HG02970 (cell line): ENCODE measurements around the gene DNAJA3.

Experiments used
- ATAC-seq: cut with Tn5 transposase; IDR thresholded peaks from one replicate; pipeline ENCODE4 v1.9.1; 2021; ENCODE audit warnings: mild to moderate bottlenecking, moderate library complexity, moderate number of reproducible peaks; ENCODE audit not compliant: unreplicated experiment, low FRiP score

Gene DNAJA3

DNA sequence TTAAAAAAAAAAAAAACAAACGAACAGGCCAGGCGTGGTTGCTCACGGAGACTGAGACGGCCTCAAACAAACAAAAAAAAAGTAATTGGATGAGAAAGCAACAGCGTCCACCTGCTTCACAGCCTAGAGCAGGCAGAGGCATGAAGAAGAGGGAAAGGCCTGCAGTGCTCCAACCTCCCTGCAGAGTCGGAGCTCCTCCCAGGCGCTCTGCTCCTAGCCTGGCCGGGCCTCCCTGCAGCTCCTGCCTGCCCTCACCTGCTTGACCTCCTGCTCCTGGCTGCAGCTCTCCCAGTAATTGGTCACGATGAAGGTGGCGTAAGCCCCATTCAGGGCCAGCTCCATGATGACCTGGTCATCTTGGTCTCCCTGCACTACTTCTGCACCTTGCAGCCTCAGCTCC lies 43.3 kb downstream of the DNAJA3 start:
- ATAC-seq: no peak

DNA sequence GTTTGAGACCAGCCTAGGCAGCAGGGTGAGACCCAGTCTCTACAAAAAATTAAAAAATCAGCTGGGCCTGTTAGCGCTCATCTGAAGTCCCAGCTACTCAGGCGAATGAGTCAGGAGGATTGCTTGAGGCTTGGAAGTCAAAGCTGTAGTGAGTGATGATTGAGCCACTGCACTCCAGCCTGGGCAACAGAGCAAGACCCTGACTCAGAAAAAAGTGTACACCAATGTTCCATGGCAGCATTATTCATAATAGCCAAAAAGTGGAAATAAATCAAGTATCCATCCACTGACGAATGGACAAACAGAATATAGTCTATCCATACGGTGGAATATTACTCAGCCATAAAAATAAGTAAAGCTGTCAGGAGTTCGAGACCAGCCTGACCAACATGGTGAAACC lies 46.2 kb downstream of the DNAJA3 start:
- no peak for ATAC-seq

DNA sequence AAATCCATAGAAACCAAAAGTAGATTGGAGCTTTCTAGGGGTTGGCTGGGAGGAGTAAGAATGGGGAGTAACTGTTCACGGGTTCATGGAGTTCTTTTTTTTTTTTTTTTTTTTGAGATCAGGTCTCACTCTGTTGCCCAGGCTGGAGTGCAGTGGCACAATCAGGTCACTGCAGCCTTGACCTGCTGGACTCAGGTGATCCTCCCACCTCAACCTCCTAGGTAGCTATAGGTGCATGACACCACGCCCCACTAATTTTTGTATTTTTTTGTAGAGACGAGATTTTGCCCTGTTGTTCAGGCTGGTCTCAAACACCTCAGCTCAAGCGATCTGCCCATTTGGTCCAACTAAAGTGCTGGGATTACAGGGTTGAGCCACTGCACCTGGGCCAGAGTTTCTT lies 47.2 kb downstream of the DNAJA3 start:
- no peak for ATAC-seq

DNA sequence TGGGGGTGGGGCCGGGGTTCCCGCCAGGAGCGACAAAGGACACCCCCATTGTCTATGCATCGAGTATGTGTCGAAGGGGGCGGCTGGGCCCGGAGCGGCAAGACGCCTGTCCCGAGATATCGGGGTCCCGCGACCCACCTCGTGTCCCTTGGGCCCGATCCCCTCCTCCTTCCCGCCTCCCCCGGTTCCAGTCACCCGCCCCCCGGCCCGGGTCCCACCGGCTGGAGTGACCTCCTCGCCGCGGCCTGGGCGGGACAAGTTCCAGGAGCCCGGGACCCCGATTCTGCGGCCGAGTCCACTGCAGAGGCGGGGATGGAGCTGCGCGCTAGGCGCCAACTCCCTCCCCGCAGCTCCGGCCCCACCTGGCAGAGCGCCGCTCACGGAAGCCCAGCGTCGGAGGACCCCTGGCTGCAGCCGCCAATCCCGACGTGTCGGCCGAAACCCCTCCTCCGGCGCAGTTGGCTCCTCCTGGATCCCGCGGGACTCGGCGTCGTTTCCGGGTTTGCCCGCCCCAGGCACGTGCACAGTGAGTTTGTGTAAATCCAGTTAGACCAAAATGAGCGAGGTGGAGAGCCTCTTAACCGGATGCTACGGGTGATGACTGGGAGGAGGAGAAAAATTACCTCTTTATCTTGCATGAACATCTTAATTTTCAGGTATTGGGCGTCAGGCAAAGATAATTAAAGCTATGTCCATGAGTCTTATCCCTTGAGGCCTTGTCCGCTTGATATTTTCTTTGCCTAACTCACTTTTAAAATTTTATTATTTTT lies 48.7 kb downstream of the DNAJA3 start, which contains the start of gene NMRAL1:
NMRAL1 (minus strand) TSS at position 434 of the 770 bp plus-strand sequence. CDS start 493 bp downstream, outside the sequence.
- no peak for ATAC-seq

DNA sequence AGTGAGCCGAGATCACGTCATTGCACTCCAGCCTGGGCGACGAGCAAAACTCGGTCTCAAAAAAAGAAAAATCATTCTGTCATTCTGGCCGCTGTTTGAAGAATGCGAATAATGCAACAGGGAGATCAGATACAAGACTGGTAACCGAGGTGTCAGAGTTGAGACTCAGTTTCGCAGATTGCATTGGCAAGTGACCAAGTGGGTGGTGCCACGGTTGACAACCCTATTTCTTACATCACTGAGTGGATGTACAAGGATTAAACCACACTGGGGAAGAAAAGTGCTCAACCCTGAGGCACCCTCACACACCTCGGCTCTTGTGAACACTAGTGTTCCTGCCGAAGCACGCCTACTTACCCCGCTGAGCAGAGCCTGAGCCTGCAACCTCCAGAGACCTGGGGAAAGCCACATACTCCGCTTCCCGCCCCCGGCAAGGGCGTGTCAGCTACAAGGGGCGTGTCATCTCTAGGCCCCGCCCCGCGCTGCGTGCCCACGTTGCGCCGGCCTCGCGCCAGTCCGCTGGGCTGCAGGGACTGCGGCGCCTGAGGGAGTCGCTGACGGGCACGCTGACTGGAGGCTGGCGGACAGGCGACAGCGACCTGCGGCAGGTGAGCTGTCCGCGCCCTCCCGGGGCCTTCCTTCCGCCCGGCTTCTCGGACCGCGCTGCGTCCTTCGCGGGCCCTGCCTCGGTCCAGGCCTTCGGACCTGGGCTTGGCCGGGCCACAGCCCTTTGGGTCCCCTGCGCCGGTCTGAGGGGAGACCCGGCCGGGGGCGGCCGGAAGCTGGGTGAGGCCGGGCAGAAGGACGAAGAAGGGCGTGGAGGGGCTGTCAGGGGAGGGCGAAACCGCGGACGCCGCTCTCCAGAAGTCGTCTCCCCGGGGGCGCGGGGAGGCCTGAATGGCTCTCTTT lies 50.5 kb downstream of the DNAJA3 start, which contains the start of gene HMOX2:
HMOX2 (plus strand) TSS at position 519 of the 909 bp plus-strand sequence. CDS start 29,127 bp downstream, outside the sequence.
- ATAC-seq: peak; percentile 87

DNA sequence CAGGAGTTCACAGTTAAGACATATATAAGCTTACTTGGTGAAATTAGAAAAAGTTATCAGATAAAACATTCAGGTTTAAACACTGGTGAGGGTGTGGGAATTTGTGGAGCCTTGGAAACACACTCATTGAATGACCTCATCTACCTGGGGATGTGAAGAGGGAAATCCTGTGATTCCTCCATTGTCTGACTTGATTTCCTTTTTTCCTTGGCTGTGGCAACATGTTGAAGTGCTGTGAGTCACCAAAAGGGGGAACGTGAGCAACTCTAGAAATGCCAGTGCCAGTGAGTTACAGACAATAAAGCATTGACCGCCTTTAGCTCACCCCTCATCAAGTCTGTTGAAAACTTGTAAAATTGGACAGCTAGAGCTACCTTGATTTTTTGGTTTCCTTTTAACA lies 52.3 kb downstream of the DNAJA3 start:
- ATAC-seq: no peak

DNA sequence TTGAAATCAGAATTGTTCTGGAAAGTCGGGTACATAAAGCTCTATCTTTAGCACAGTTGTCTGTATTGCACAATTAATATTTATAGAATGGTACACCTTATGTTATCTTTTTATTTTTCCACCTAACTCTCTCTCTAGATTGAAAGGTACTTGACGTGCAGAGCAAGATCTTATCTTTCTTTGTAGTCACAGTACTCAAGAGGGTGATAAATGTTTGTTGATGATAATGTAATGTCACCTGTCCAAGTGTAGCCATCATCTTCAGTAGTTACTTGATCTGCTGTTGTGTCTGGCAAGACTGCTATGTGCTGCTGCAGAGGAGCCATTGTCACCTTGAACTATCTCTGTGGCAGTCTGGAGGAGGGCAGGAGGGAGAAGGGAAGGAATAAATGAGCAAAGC lies 55.9 kb downstream of the DNAJA3 start:
- ATAC-seq: no peak

DNA sequence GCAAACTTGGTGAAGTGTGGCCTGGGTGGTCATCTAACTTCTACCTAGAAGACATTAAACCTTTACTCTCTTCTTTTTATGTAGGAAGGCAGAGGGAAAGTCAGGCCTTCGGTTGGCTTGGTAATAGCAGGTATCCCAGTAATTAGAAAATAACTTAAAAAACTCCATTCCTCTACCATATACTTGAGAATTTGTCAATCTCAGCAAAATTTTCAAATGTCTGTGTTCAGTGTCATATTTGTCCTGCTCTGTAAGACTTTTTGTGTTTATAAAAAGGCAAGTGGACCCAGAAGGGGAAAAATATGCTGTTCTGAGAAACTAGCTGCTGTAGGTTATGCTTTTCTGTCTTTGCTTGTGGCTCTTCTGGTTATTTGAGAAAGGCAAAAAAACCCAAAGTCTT lies 56.3 kb downstream of the DNAJA3 start:
- ATAC-seq: no peak

DNA sequence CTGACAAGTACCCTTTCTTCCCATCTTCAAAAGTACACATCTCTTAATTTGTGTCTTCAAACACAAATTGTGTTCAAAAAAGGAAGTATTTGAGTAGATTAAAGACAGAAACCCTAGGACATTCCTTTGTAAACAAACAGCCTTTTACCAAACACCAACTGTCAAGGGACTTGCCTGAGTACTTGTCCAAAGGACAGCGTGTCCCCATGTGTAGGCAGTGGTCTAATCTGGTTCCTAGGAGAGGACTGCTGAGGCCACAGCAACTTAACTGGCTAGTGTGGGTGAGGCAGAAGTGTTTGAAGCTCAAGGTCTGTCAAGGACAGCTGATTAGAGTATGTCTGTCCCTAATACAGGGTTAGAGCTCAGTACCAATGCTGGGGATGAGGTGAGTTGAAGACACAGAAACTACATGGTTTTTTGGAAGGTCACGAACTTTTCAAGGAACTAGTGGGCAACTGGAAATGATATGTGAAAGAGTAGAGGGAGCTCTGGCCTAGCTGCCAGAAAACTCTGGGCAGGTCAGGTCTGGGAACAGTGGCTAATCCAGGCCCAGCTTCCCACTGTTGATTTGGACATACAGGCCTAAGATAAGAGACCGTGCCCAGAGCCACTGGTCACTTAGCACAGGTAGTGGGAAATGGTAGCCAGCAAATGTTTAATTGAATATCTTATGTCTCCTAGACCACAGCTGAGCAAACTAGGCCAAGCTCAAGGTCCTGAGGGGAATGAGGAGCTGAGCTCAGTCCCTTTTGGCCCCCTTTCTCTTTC lies 60.6 kb downstream of the DNAJA3 start:
- ATAC-seq: no peak

DNA sequence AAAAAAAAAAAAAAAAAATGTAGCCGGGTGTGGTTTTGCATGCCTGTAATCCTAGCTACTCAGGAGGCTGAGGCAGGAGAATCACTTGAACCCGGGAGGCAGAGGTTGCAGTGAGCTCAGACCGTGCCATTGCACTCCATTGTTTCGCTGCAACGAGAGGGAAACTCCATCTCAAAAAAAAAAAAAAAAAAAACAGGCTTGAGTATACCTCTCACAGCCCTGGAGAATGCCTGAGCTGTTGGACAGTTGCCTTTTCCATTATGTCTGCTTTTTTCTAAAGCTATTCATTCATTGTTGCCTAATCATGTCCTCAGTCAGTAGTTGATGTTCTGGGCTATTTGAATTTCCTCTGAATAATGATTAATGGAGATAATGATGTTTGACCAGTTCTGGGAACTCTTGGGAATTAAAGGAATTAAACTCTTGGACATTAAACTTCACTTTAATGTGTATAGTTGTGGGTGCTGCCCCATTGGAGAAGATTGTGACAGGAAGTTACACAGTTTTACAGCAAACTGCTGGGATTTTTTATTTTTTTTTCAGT lies 62.4 kb downstream of the DNAJA3 start:
- ATAC-seq: no peak

DNA sequence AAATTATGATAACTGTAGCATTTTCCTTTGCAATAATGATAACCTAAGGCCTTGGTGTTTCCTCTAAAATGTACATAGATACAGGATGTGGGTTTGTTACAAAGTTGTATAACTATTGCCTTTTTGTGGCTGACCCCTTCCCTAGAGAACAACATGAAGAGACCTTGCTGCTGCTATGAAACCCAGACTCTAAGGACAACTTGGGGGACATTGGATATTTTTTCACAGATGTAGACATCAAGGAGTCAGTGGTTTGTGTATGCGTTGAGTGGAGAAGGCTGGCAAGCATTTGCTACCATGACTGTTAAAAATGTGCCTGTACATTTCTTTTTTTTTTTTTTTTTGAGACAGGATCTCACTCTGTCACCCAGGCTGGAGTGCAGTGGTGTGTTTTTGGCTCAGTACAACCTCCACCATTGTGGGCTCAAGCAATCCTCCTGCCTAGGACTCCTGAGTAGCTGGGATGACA lies 62.9 kb downstream of the DNAJA3 start:
- ATAC-seq: no peak

DNA sequence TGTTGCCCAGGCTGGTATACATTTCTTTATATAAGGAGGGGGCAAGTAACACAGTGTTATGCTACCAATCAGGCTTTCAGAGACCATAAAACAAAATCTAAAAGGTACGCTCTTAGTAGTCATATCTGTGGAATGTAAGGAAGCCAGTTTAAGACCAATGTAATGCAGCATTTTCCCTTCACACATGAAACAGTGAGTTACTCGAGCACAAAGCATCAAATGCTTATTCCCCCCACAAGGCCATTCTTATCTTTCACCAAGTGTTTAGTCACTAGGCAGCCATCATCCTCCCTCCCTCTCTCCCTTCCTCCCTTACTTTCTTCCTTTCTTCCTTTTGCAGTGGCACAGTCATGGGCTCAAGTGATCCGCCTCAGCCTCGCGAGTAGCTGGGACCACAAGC lies 63.4 kb downstream of the DNAJA3 start:
- no peak for ATAC-seq

DNA sequence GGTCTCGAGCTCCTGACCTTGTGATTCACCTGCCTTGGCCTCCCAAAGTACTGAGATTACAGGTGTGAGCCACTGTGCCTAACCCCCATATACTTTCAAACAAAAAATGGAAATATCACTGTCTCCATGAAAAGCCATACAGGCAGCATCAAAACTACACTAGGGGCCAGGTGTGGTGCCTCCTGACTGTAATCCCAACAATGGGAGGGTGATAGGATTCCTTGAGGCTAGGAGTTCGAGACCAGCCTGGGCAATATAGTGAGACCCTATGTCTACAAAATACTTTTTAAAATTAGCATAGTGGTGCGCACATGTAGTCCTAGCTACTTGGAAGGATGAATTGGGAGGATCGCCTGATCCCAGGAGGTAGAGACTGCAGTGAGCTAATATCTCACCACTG lies 66.2 kb downstream of the DNAJA3 start:
- ATAC-seq: no peak

DNA sequence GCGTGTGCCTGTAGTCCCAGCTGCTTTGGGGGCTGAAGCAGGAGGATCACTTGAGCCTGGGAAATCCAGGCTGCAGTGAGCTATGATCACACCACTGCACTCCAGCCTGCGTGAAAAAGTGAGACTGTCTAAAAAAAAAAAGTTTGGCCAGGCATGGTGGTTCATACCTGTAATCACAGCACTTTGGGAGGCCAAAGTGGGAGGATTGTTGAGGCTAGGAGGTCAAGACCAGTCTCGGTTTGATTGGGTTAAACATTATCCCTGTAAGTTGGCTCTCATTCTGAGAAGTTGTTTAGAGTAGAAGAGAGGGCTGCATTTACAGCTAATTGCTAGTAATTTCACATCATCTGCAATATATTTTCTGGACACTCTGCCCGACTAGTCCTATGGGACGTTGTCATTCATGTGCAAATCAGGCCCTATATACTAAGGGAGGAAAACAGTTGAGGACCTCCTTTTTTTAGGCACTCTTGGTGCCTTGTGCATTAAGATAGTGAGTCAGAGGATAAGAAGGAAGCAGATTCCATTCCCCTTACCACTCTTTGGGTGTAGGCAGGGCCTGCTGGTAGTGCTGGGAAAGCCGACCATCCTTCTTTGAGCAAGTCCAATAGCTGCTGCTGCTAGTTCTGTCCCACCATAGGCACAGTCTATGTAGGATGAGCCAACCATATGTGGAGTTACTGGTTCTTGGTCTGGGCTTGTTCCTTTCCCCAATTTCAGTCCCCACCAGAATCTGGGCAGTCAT lies 69.2 kb downstream of the DNAJA3 start:
- no peak for ATAC-seq

DNA sequence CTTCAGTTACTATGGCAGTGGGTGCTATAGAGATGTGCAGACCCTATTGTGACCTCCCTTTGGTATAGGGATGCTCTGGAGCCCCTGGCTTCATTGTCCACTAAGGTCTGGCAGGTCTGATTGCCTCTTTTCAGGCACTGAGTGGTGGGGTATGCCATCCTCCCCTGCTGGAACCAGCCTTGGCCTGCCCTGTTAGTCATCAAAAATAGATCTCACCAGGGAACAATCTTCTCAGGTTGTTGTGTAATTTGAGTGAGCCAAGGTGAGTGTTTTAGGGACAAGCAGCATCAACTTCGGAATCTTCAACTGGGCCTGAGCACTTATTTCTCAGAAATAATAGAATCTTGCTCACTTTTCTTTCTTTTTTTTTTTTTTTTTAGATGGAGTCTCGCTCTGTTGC lies 70.1 kb downstream of the DNAJA3 start:
- ATAC-seq: no peak

DNA sequence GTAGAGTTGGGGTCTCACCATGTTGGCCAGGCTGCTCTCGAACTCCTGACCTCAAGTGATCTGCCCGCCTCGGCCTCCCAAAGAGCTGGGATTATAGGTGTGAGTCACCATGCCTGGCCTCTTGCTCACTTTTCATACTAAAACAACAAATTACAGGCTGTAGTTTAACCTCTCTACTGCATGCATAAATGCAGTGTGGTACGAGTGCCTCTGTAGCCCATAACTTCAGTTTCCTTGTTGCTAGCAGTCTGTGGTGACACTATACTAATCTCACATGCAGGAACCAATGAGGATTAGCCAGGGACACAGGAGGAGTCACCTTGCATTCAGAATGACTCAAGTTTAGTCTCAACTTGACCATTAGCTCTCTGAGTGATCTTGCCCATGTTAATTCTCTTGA lies 70.6 kb downstream of the DNAJA3 start:
- ATAC-seq: no peak

DNA sequence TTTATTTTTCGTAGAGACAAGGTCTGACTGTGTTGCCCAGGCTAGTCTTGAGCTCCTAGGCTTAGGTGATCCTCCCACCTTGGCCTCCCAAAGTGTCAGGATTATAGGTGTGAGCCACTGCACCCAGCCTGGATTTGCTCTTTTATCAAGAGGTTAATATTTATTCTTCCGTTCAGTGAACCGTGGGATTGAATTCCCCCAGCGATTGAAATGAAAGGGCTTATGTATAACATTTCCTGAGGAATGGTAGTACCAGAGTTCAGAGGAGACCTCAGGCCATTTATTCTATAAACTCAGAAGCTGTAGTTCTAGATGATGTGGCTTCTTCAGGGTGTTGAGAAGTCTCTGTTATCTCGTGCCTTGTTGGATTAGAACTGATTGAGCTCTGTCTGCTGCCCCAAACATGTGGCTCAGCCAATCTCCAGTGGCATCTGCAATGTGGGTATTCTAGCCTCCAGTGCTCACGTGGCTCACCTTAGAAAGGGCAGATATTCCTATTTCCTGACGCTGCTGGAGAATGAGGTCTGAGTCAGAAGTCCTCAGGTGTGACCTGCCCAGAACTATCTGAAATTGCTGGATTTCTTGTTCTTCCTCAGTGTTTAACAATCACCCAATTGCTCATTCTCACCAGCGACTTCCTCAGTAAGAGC lies 73.0 kb downstream of the DNAJA3 start:
- ATAC-seq: no peak

DNA sequence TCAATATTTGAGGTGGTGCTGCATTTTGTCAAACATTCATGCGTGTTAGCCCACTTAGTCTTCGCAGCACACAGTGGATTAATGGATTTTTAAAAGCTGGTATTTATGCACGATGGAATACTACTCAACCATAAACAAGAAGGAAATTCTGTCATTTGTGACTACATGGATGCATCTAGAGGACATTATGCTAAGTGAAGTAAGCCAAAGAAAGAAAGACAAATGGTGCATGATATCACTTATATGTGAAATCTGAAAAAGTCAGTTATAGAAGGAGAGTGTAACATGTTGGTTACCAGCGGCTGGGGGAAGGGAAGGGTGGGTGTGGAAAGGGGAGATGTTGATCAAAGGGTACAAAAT lies 73.5 kb downstream of the DNAJA3 start:
- ATAC-seq: no peak

DNA sequence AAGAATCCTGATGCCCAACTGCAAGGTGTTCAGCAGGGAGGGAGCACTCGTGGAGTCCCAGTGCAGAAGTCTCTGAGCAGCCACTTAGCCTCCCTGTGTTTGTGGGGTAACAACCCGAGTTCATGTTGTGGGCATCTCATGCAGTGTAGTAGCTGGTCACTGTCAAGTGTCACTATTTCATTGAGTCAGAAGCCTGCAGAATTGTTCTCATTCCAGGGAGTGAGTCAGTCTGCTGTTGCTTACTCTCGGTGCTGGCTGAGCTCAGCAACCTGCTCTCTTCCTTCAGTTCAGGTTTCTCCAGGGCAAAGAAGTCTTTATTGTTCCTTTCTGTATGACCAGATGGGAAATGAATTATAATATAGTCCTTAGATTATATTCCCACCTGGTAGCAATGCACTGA lies 74.6 kb downstream of the DNAJA3 start:
- ATAC-seq: no peak
